Measurements from ENCODE around the gene STARD6. TPM values are rescaled to one million over a fixed set of nuclear protein-coding genes. Genes with fewer than 3 reads are reported as not detected.

STARD6 gene, protein sequence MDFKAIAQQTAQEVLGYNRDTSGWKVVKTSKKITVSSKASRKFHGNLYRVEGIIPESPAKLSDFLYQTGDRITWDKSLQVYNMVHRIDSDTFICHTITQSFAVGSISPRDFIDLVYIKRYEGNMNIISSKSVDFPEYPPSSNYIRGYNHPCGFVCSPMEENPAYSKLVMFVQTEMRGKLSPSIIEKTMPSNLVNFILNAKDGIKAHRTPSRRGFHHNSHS
- 0.29 TPM in 1 of 2 replicates, not detected in the other for total RNA-seq (2014; rRNA removed; shearing (Covaris generic))

DNA sequence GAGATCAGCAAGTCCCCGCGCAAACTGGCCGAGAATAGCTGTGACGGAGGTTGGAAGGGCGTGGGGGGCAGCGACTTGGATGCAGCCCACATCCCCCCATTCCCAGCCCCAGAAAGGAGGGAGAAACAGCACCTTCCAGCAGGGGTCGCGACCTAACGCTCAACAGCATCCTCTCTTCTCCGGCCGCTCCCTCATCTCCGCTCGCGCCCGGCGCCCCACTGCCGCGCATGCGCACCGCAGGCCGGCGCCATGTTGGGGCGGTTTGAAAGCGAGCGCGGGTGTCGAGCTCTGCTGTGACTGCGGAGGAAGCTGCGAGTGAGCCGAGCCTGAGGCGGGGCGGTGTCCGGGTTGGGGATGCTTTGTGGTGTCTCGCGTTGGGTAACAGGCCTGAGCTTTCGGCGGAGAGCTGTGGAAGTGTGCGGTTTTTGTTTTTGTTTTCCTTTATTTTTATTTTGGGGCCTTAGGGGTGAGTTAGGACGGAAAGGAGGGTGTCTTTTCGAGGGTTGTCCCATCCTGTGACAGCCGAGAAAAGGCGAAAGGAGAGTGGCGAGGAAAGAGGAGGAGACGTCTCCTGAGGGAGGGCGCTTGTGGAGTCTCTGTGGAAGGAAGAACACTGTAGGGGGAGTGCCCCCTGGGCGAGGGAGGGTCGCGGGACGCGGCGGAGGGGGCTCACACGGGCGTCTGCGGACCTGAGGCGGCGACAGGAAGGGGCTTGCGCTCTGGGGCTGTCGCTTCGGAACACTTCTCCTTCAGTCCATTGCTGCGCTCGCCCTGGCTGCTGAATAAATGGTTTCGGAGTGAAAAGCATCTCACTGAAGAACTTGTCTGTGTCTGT lies at the start of gene STARD6, which contains the start of gene C18orf54:
STARD6 (minus strand) TSS at position 199 of the 835 bp plus-strand sequence. CDS start 3,285 bp downstream, outside the sequence.
C18orf54 (plus strand) TSS at position 247 of the 835 bp plus-strand sequence. CDS start 2,667 bp downstream, outside the sequence.

Small RNA genes within 50 kb of the gene (small RNA-seq; reads per million reads assigned to genes)
- gene SNRPGP2, result 0.25 reads per million

Other genes with a start within 250 kb of the STARD6 start
- gene MBD2, start 133.2 kb downstream of the STARD6 start, total RNA-seq (2014; rRNA removed; shearing (Covaris generic)), result 11.9 and 13.9 TPM in 2 replicates
- 9.6 and 15.0 TPM in 2 replicates for gene POLI, start 88.3 kb downstream of the STARD6 start, total RNA-seq (2014; rRNA removed; shearing (Covaris generic))
- 3.9 and 4.0 TPM in 2 replicates for gene C18orf54, start within 50 bp of the STARD6 start, total RNA-seq (2014; rRNA removed; shearing (Covaris generic))
- gene DYNAP, start 233.4 kb upstream of the STARD6 start, total RNA-seq (2014; rRNA removed; shearing (Covaris generic)), result not detected in 2 replicates